ENCODE measurements around the gene TMEM212. TPM values are rescaled to one million over a fixed set of nuclear protein-coding genes. Genes with fewer than 3 reads are reported as not detected.
A peak's percentile ranks its signal among the peaks of the same experiment; 100 is the strongest.

TMEM212 gene
- total and polyA plus RNA-seq, 9 of the 15 experiments (the other 6 are each of a cell fraction or from before 2014, with no cell fraction given), result not detected

DNA sequence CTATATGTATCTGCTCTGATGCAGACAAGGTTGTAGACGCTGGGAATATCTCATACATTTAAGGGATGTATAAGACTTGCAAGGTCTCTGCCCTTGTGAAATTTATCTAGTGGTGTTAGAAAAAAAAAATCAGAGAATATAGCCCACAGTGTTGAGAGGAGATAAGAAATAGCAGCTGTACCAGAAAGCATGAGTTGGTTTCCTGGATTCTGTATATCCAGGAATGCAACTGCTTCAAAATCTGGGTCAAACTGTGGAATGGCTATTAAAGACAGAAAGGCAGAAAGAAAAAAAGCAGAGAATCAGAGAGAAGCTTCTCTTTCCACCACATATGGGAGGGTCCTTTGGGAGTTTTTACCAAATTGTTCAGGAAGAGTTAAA, 1.5 kb upstream of the TMEM212 start (continued):
- TF ChIP-seq, protein P1, sequence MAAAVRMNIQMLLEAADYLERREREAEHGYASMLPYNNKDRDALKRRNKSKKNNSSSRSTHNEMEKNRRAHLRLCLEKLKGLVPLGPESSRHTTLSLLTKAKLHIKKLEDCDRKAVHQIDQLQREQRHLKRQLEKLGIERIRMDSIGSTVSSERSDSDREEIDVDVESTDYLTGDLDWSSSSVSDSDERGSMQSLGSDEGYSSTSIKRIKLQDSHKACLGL (CRISPR knock-in tag; IDR thresholded peaks at IDR 0.05; ENCODE audit: borderline replicate concordance, poor library complexity, severe bottlenecking), result no peak
- TF ChIP-seq CBFA2T3 (IDR thresholded peaks at IDR 0.05) (peak; percentile 75), FUS (optimal IDR thresholded peaks at IDR 0.05; ENCODE audit: low read depth, low read length) (no peak), TCF3 (CRISPR knock-in tag; IDR thresholded peaks at IDR 0.05) (peak; percentile 56), XRCC5 (IDR thresholded peaks at IDR 0.05; ENCODE audit: low read depth, low read length) (no peak), TEAD4 (IDR thresholded peaks at IDR 0.05; ENCODE audit: low read length) (peak; percentile 70), TEAD4 (CRISPR knock-in tag; IDR thresholded peaks at IDR 0.05; ENCODE audit: borderline replicate concordance) (no peak)
- TF ChIP-seq, protein P2, sequence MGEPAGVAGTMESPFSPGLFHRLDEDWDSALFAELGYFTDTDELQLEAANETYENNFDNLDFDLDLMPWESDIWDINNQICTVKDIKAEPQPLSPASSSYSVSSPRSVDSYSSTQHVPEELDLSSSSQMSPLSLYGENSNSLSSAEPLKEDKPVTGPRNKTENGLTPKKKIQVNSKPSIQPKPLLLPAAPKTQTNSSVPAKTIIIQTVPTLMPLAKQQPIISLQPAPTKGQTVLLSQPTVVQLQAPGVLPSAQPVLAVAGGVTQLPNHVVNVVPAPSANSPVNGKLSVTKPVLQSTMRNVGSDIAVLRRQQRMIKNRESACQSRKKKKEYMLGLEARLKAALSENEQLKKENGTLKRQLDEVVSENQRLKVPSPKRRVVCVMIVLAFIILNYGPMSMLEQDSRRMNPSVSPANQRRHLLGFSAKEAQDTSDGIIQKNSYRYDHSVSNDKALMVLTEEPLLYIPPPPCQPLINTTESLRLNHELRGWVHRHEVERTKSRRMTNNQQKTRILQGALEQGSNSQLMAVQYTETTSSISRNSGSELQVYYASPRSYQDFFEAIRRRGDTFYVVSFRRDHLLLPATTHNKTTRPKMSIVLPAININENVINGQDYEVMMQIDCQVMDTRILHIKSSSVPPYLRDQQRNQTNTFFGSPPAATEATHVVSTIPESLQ (CRISPR knock-in tag; IDR thresholded peaks at IDR 0.05), result no peak

DNA sequence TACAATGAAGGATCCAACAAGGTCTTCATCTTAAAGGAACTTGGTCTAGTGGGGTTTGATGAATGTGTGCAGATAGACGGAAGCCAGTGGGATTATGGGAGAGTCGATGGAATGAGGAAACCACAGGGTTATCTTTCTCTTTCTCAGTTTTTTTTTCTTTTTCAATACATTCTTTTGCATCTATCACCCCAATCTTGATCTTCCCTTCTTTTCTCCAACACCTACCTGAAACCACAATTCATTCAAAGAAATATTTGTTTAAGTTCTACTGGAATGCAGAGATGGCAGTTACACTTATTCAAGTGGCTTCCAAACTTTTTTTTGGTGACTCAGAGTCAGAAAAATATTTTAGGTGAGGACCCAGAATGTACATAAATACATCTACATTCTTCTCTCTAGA, 1.7 kb downstream of the TMEM212 start:
- intact Hi-C loops (cut with micrococcal nuclease), result no loop called here
- no peak for FAIRE-seq
- WGBS (ENCODE audit: insufficient coverage, low coverage, missing lambda C conversion rate), result 40% methylated on average over 2 of the region's 2 CpGs

More for the DNA sequence above, 1.7 kb downstream of the TMEM212 start:
- Histone ChIP-seq H3K4me2 (ENCODE audit: insufficient read depth, low read length) (no peak overlapping the region), H3K27me3 (ENCODE audit: control insufficient read depth in 2 of 2, insufficient read depth in 2 of 2, low read length in 2 of 2) (no peaks in the 10 kb centered on the region; a peak in 1 of 5 replicates), H3K9me3 (replicated peaks; ENCODE audit: control insufficient read depth, insufficient read depth, low read depth, low read length) (no peaks in the 10 kb centered on the region), H4K20me1 (replicated peaks; ENCODE audit: control insufficient read depth, insufficient read depth, low read length) (no peaks in the 10 kb centered on the region), H3K4me1 (replicated peaks in 1 of 2; ENCODE audit: control insufficient read depth in 2 of 2, insufficient read depth in 2 of 2, low read length in 2 of 2) (peaks cover 0 to 2% of the 10 kb centered on the region in 2 experiments; a peak in 2 of 5 replicates), H3K9me1 (ENCODE audit: control insufficient read depth, insufficient read depth, low read length) (no peaks in the 10 kb centered on the region), H2AFZ (ENCODE audit: low read depth, low read length) (no peak overlapping the region), H3K27ac (ENCODE audit: extremely low read depth, low read depth, low read length) (no peak overlapping the region), H3K4me3 (no peak overlapping the region), H3K9ac (ENCODE audit: insufficient read depth in 1 of 2, low read depth in 2 of 2, low read length in 2 of 2) (no peak overlapping the region), H3K79me2 (ENCODE audit: control insufficient read depth, insufficient read depth, low read length) (no peaks in the 10 kb centered on the region), H3K36me3 (ENCODE audit: control insufficient read depth, insufficient read depth, low read length) (no peaks in the 10 kb centered on the region)
- CTCF ChIA-PET (ENCODE audit: low intra/inter-chr PET ratio), result no interaction called here
- DNase-seq (ENCODE audit: extremely low read depth in 1 of 4, low spot score in 3 of 4) (no peak), ATAC-seq (no peak)
- TF ChIP-seq RFX1 (IDR thresholded peaks at IDR 0.05), result no peak
- no TSS peak for BruUV-seq (replicated peaks)
- POLR2A ChIA-PET, result interaction anchor here (0.6 to 1.1 kb wide), 2 partner anchors 196 to 201 kb away, joined by 3 to 4 read pairs; no protein-coding TSS in a partner anchor
- in situ Hi-C loops (cut with MboI), result no loop called here
